ENCODE data around the gene FBXL7. TPM values are rescaled to one million over a fixed set of nuclear protein-coding genes. Genes with fewer than 3 reads are reported as not detected.

Gene FBXL7
- total and polyA plus RNA-seq, 2 of the 8 experiments (the other 6 are each of a cell fraction or from before 2014, with no cell fraction given): 17.7 to 17.8 TPM

- no peak for TF ChIP-seq EZH2 (IDR thresholded peaks at IDR 0.05; ENCODE audit: low read depth, low read length, severe bottlenecking)
- TF ChIP-seq RNF2 (IDR thresholded peaks at IDR 0.05; ENCODE audit: borderline replicate concordance, low read depth, low read length, missing control alignments, poor library complexity, severe bottlenecking): no peak
- no peak for TF ChIP-seq MAX (IDR thresholded peaks at IDR 0.05)
- no peak for TF ChIP-seq E2F6 (IDR thresholded peaks at IDR 0.05)
- no peak for TF ChIP-seq ZNF274 (IDR thresholded peaks at IDR 0.05; ENCODE audit: borderline replicate concordance, extremely low read depth, low read length)
Measured at GRCh38 chr5:15574128-15574527, 74.1 kb downstream of the FBXL7 start (continued).

Data from H1 (cell line).